HG03469 (cell line): ENCODE data around the gene PDE1C.

Experiments
- ATAC-seq: cut with Tn5 transposase; IDR thresholded peaks from one replicate; pipeline ENCODE4 v1.9.1; 2021; ENCODE audit warnings: mild to moderate bottlenecking, moderate library complexity, moderate number of reproducible peaks; ENCODE audit not compliant: unreplicated experiment

Gene PDE1C

GRCh38 chr7:31997423-31997822 lies 72.8 kb downstream of the PDE1C start:
- no peak for ATAC-seq

GRCh38 chr7:31995134-31995533 lies 75.1 kb downstream of the PDE1C start:
- ATAC-seq = no peak

- no peak for ATAC-seq
These were observed 78.4 kb downstream of the PDE1C start for GRCh38 chr7:31991846-31992245.

GRCh38 chr7:31991406-31991805 lies 78.8 kb downstream of the PDE1C start:
- ATAC-seq = no peak

- ATAC-seq = no peak
These were observed 83.2 kb downstream of the PDE1C start for GRCh38 chr7:31986878-31987518.

GRCh38 chr7:31982962-31983361 lies 87.2 kb downstream of the PDE1C start:
- no peak for ATAC-seq

- no peak for ATAC-seq
These were observed 88.3 kb downstream of the PDE1C start for GRCh38 chr7:31981874-31982390.

GRCh38 chr7:31979690-31980330 lies 90.4 kb downstream of the PDE1C start:
- ATAC-seq = no peak

- no peak for ATAC-seq
These were observed 94.7 kb downstream of the PDE1C start for GRCh38 chr7:31975546-31975945.

GRCh38 chr7:31974351-31974750 lies 95.9 kb downstream of the PDE1C start:
- ATAC-seq = no peak

GRCh38 chr7:31971049-31971667 lies 99.0 kb downstream of the PDE1C start:
- no peak for ATAC-seq

GRCh38 chr7:31970501-31970900 lies 99.7 kb downstream of the PDE1C start:
- no peak for ATAC-seq

GRCh38 chr7:31963569-31964175 lies 106.5 kb downstream of the PDE1C start:
- no peak for ATAC-seq

GRCh38 chr7:31962246-31962645 lies 108.0 kb downstream of the PDE1C start:
- ATAC-seq = no peak

GRCh38 chr7:31958226-31958625 lies 112.0 kb downstream of the PDE1C start:
- no peak for ATAC-seq

- no peak for ATAC-seq
These were observed 112.5 kb downstream of the PDE1C start for GRCh38 chr7:31957756-31958155.

- ATAC-seq = no peak
These were observed 113.0 kb downstream of the PDE1C start for GRCh38 chr7:31957090-31957720.

GRCh38 chr7:31955641-31956040 lies 114.6 kb downstream of the PDE1C start:
- ATAC-seq = no peak

- ATAC-seq = no peak
These were observed 115.2 kb downstream of the PDE1C start for GRCh38 chr7:31955021-31955420.

- ATAC-seq = no peak
These were observed 115.7 kb downstream of the PDE1C start for GRCh38 chr7:31954500-31954899.

- no peak for ATAC-seq
These were observed 116.8 kb downstream of the PDE1C start for GRCh38 chr7:31953432-31953831.
